Endothelial cell of hepatic sinusoid (primary cell): ENCODE measurements around the gene FBXO40.

Experiments used
- in situ Hi-C: cut with HindIII; loops from 2 replicates; pipeline ENCODE4 v1.10.0; 2017; ENCODE audit warnings: low sequenced_read_pairs

FBXO40 gene

GRCh38 chr3:121619691-121620090 is 26.5 kb downstream of the FBXO40 start:
- in situ Hi-C loops, result no loop called here

GRCh38 chr3:121621491-121621890 is 28.3 kb downstream of the FBXO40 start:
- in situ Hi-C loops, result no loop called here

GRCh38 chr3:121624147-121624899 is 31.1 kb downstream of the FBXO40 start:
- in situ Hi-C loops, result no loop called here

- in situ Hi-C loops, result no loop called here
Measured at GRCh38 chr3:121626495-121626894, 33.3 kb downstream of the FBXO40 start.

- in situ Hi-C loops, result no loop called here
Measured at GRCh38 chr3:121627211-121627610, 34.0 kb downstream of the FBXO40 start.

- in situ Hi-C loops, result no loop called here
Measured at GRCh38 chr3:121627622-121628021, 34.4 kb downstream of the FBXO40 start.

- in situ Hi-C loops, result no loop called here
Measured at GRCh38 chr3:121629601-121630000, 36.4 kb downstream of the FBXO40 start.

GRCh38 chr3:121630355-121630754 is 37.2 kb downstream of the FBXO40 start:
- in situ Hi-C loops, result no loop called here

- in situ Hi-C loops, result no loop called here
Measured at GRCh38 chr3:121637922-121638321, 44.7 kb downstream of the FBXO40 start.

GRCh38 chr3:121641127-121641526 is 47.9 kb downstream of the FBXO40 start:
- in situ Hi-C loops, result no loop called here

GRCh38 chr3:121642601-121643314 is 49.6 kb downstream of the FBXO40 start:
- in situ Hi-C loops, result no loop called here

- in situ Hi-C loops, result no loop called here
Measured at GRCh38 chr3:121645054-121645453, 51.9 kb downstream of the FBXO40 start.

- in situ Hi-C loops, result no loop called here
Measured at GRCh38 chr3:121648219-121648958, 55.2 kb downstream of the FBXO40 start.

GRCh38 chr3:121649645-121650044 is 56.5 kb downstream of the FBXO40 start:
- in situ Hi-C loops, result no loop called here

GRCh38 chr3:121651684-121652083 is 58.5 kb downstream of the FBXO40 start:
- in situ Hi-C loops, result no loop called here

GRCh38 chr3:121654493-121655385 is 61.6 kb downstream of the FBXO40 start:
- in situ Hi-C loops, result no loop called here

GRCh38 chr3:121658716-121659435 is 65.7 kb downstream of the FBXO40 start:
- in situ Hi-C loops, result no loop called here

- in situ Hi-C loops, result no loop called here
Measured at GRCh38 chr3:121659586-121659985, 66.4 kb downstream of the FBXO40 start.

- in situ Hi-C loops, result no loop called here
Measured at GRCh38 chr3:121660356-121661171, 67.4 kb downstream of the FBXO40 start, which contains the start of gene HCLS1. HCLS1 (minus strand) TSS chr3:121660903; CDS start chr3:121658347, 2,556 bp downstream.
